Vagina (tissue), 2 donors: ENCODE measurements around the gene TANK. TPM values are rescaled to one million over a fixed set of nuclear protein-coding genes. Genes with fewer than 3 reads are reported as not detected.

Source experiments
- DNase-seq, 2 donors: peaks; one replicate each; pipeline ENCODE4 v3.0.0-alpha.2; 2017; ENCODE audit errors: extremely low spot score in 2 of 2
- H3K27ac ChIP-seq: fragments of 200-600 bp; sonication (generic); one replicate; pipeline ENCODE4 v1.5.1; 2019
- H3K27me3 ChIP-seq: fragments of 200-600 bp; sonication (generic); one replicate; pipeline ENCODE4 v1.5.1; 2019
- H3K36me3 ChIP-seq, 2 donors: fragments of 200-600 bp; sonication (generic); one replicate each; pipeline ENCODE4 v1.5.1; 2017 to 2019
- H3K4me1 ChIP-seq: fragments of 200-600 bp; sonication (generic); one replicate; pipeline ENCODE4 v1.5.1; 2019
- H3K4me3 ChIP-seq, 2 donors: fragments of 200-600 bp; sonication (generic); 1 replicate in 1 of 2; 2 replicates in 1 of 2; pipeline ENCODE4 v1.5.1; 2016 to 2019
- H3K9me3 ChIP-seq: fragments of 200-600 bp; sonication (generic); one replicate; pipeline ENCODE4 v1.5.1; 2019
- CTCF ChIP-seq, 3 experiments: fragments of 450-650 bp in 2 of 3; fragments of 200-600 bp in 1 of 3; sonication (generic) in 1 of 3; IDR thresholded peaks; one replicate each; pipeline ENCODE4 v1.5.1; 2017 to 2019; ENCODE audit warnings: antibody characterized with exemption in 3 of 3, mild to moderate bottlenecking in 2 of 3, moderate library complexity in 2 of 3
- POLR2A ChIP-seq, 2 donors: fragments of 450-650 bp; IDR thresholded peaks; one replicate each; pipeline ENCODE4 v1.6.1; 2017; ENCODE audit warnings: antibody characterized with exemption in 2 of 2, mild to moderate bottlenecking in 2 of 2, moderate library complexity in 2 of 2
- POLR2AphosphoS5 ChIP-seq, 2 donors: sonication (generic); formaldehyde crosslinking; IDR thresholded peaks; one replicate each; pipeline ENCODE4 v1.9.0; 2017; ENCODE audit warnings: antibody characterized with exemption in 2 of 2, mild to moderate bottlenecking in 2 of 2, low read depth in 1 of 2; ENCODE audit not compliant: insufficient read depth in 1 of 2
- intact Hi-C: fragments of 100-400 bp; cut with DNase I; formaldehyde crosslinking; loops from one replicate; pipeline ENCODE4 v1.15.1; 2023
- total RNA-seq: library from RNA; depleted of rRNA; stranded (reverse); fragments of >200 nt; gene quantifications from one replicate; pipeline ENCODE4 v1.2.3, GENCODE V29; 2016

The TANK gene
- total RNA-seq, 1 donor from 2014 or later = 94.0 TPM

GRCh38 chr2:161147856-161148255 is 12.4 kb upstream of the TANK start:
- H3K4me1 ChIP-seq = no peaks in the 10 kb centered on the region
- TF ChIP-seq POLR2A (IDR thresholded peaks at IDR 0.05) (no peak), POLR2AphosphoS5 (IDR thresholded peaks at IDR 0.05; ENCODE audit: insufficient read depth in 1 of 2, low read depth in 1 of 2) (no peak), CTCF (IDR thresholded peaks at IDR 0.05) (no peak)
- no peak overlapping the region for H3K27ac ChIP-seq
- H3K9me3 ChIP-seq = peaks cover 12% of the 10 kb centered on the region
- no peak overlapping the region for H3K4me3 ChIP-seq
- H3K36me3 ChIP-seq = no peaks in the 10 kb centered on the region
- H3K27me3 ChIP-seq = no peaks in the 10 kb centered on the region
- no peak for DNase-seq
- intact Hi-C loops = no loop called here

- peaks cover 12% of the 10 kb centered on the region for H3K9me3 ChIP-seq
- no peak overlapping the region for H3K27ac ChIP-seq
- H3K27me3 ChIP-seq = no peaks in the 10 kb centered on the region
- no peak for DNase-seq
- no peak overlapping the region for H3K4me3 ChIP-seq
- H3K36me3 ChIP-seq = no peaks in the 10 kb centered on the region
- TF ChIP-seq CTCF (IDR thresholded peaks at IDR 0.05) (no peak), POLR2A (IDR thresholded peaks at IDR 0.05) (no peak), POLR2AphosphoS5 (IDR thresholded peaks at IDR 0.05; ENCODE audit: insufficient read depth in 1 of 2, low read depth in 1 of 2) (no peak)
- no peaks in the 10 kb centered on the region for H3K4me1 ChIP-seq
- intact Hi-C loops = no loop called here
Observed at GRCh38 chr2:161150704-161151103, 9.5 kb upstream of the TANK start.

GRCh38 chr2:161152302-161152701 is 7.9 kb upstream of the TANK start:
- H3K27me3 ChIP-seq = no peaks in the 10 kb centered on the region

GRCh38 chr2:161158882-161159281 is 1.3 kb upstream of the TANK start:
- no peak for TF ChIP-seq POLR2AphosphoS5 (IDR thresholded peaks at IDR 0.05; ENCODE audit: insufficient read depth in 1 of 2, low read depth in 1 of 2)
- no peak for TF ChIP-seq CTCF (IDR thresholded peaks at IDR 0.05)
- TF ChIP-seq POLR2A (IDR thresholded peaks at IDR 0.05) = no peak
- intact Hi-C loops = no loop called here
- peaks cover 33% of the 10 kb centered on the region for H3K4me1 ChIP-seq
- no peak overlapping the region for H3K27ac ChIP-seq
- peaks cover 0 to 6% of the 10 kb centered on the region in 2 donors for H3K36me3 ChIP-seq
- no peaks in the 10 kb centered on the region for H3K27me3 ChIP-seq
- no peaks in the 10 kb centered on the region for H3K9me3 ChIP-seq
- no peak overlapping the region for H3K4me3 ChIP-seq
- DNase-seq = no peak

More at GRCh38 chr2:161152302-161152701, 7.9 kb upstream of the TANK start:
- peaks cover 12% of the 10 kb centered on the region for H3K9me3 ChIP-seq
- no peak overlapping the region for H3K4me3 ChIP-seq
- intact Hi-C loops = no loop called here
- TF ChIP-seq POLR2AphosphoS5 (IDR thresholded peaks at IDR 0.05; ENCODE audit: insufficient read depth in 1 of 2, low read depth in 1 of 2) = no peak
- TF ChIP-seq CTCF (IDR thresholded peaks at IDR 0.05) = no peak
- no peak for TF ChIP-seq POLR2A (IDR thresholded peaks at IDR 0.05)
- DNase-seq = no peak
- no peaks in the 10 kb centered on the region for H3K36me3 ChIP-seq
- H3K27ac ChIP-seq = no peak overlapping the region
- H3K4me1 ChIP-seq = no peaks in the 10 kb centered on the region

GRCh38 chr2:161159456-161160225 is 587 bp upstream of the TANK start:
- TF ChIP-seq POLR2A (IDR thresholded peaks at IDR 0.05) = no peak
- TF ChIP-seq CTCF (IDR thresholded peaks at IDR 0.05) = no peak
- no peak for TF ChIP-seq POLR2AphosphoS5 (IDR thresholded peaks at IDR 0.05; ENCODE audit: insufficient read depth in 1 of 2, low read depth in 1 of 2)
- no peaks in the 10 kb centered on the region for H3K27me3 ChIP-seq
- intact Hi-C loops = no loop called here
- no peaks in the 10 kb centered on the region for H3K9me3 ChIP-seq
- no peak for DNase-seq
- H3K27ac ChIP-seq = peak overlapping the region; percentile 97
- peak overlapping the region; percentile 75 to 91 for H3K4me3 ChIP-seq
- peaks cover 0 to 9% of the 10 kb centered on the region in 2 donors for H3K36me3 ChIP-seq
- H3K4me1 ChIP-seq = peaks cover 40% of the 10 kb centered on the region
